Non-pigmented ciliary epithelial cell (primary cell): ENCODE results near the gene UGCG.
"Not testable (repeated sequence)": the region's sequence is repeated elsewhere in the genome, so short reads cannot be mapped to it uniquely, and the experiment has no call there.

Experiments used
- DNase-seq: peaks from one replicate; pipeline ENCODE4 v3.0.0-alpha.2; 2010; ENCODE audit warnings: low read depth

The UGCG gene

GRCh38 chr9:111920531-111920930 is 23.9 kb downstream of the UGCG start:
- DNase-seq = no peak

GRCh38 chr9:111922324-111923013 is 25.9 kb downstream of the UGCG start:
- no peak for DNase-seq

- no peak for DNase-seq
Measured at GRCh38 chr9:111924281-111924680, 27.7 kb downstream of the UGCG start.

GRCh38 chr9:111925017-111925770 is 28.6 kb downstream of the UGCG start:
- no peak for DNase-seq

- DNase-seq = no peak
Measured at GRCh38 chr9:111925784-111926183, 29.2 kb downstream of the UGCG start.

- peak; percentile 76 for DNase-seq
Measured at GRCh38 chr9:111926421-111926875, 29.8 kb downstream of the UGCG start.

GRCh38 chr9:111928359-111928720 is 31.7 kb downstream of the UGCG start:
- peak; percentile 52 for DNase-seq

- no peak for DNase-seq
Measured at GRCh38 chr9:111934747-111935146, 38.1 kb downstream of the UGCG start.

- no peak for DNase-seq
Measured at GRCh38 chr9:111936391-111936790, 39.8 kb downstream of the UGCG start.

GRCh38 chr9:111937301-111937700 is 40.7 kb downstream of the UGCG start:
- no peak for DNase-seq

- no peak for DNase-seq
Measured at GRCh38 chr9:111937781-111938426, 41.3 kb downstream of the UGCG start.

GRCh38 chr9:111938427-111938800 is 41.8 kb downstream of the UGCG start:
- no peak for DNase-seq

GRCh38 chr9:111939322-111939721 is 42.7 kb downstream of the UGCG start:
- DNase-seq = no peak

- no peak for DNase-seq
Measured at GRCh38 chr9:111940697-111941096, 44.1 kb downstream of the UGCG start.

- DNase-seq = no peak
Measured at GRCh38 chr9:111943200-111943599, 46.6 kb downstream of the UGCG start.

GRCh38 chr9:111943746-111944145 is 47.1 kb downstream of the UGCG start:
- no peak for DNase-seq

- no peak for DNase-seq
Measured at GRCh38 chr9:111944241-111944866, 47.7 kb downstream of the UGCG start.

- no peak for DNase-seq
Measured at GRCh38 chr9:111945216-111945615, 48.6 kb downstream of the UGCG start.

GRCh38 chr9:111948109-111948508 is 51.5 kb downstream of the UGCG start:
- not testable (repeated sequence) for DNase-seq

- no peak for DNase-seq
Measured at GRCh38 chr9:111948951-111949350, 52.3 kb downstream of the UGCG start.

GRCh38 chr9:111949919-111950318 is 53.3 kb downstream of the UGCG start:
- no peak for DNase-seq

GRCh38 chr9:111952559-111952958 is 55.9 kb downstream of the UGCG start:
- peak; percentile 80 for DNase-seq

GRCh38 chr9:111953444-111953843 is 56.8 kb downstream of the UGCG start:
- no peak for DNase-seq
